Epithelial cell of proximal tubule (primary cell): ENCODE data around the gene HAS3. TPM values are rescaled to one million over a fixed set of nuclear protein-coding genes. Genes with fewer than 3 reads are reported as not detected.
A peak's percentile ranks its signal among the peaks of the same experiment; 100 is the strongest.

ENCODE experiments used
- DNase-seq: peaks from one replicate; pipeline ENCODE4 v3.0.0-alpha.2; 2011; ENCODE audit warnings: low read depth
- H3K4me3 ChIP-seq: 2 replicates; pipeline ENCODE4 v1.5.1; 2011; ENCODE audit warnings: low read depth, mild to moderate bottlenecking, low read length
- total RNA-seq: library from RNA; depleted of rRNA; stranded (reverse); fragments of >200 nt; gene quantifications from 2 replicates; pipeline ENCODE4 v1.2.3, GENCODE V29; 2015
- TF ChIP-seq, protein P1 (sequence below): conservative IDR thresholded peaks from 2 replicates; pipeline ENCODE4 v1.5.1; 2012; ENCODE audit warnings: low read depth, mild to moderate bottlenecking, low read length

The HAS3 gene
- total RNA-seq, 1 donor from 2014 or later: 14.0 TPM

DNA sequence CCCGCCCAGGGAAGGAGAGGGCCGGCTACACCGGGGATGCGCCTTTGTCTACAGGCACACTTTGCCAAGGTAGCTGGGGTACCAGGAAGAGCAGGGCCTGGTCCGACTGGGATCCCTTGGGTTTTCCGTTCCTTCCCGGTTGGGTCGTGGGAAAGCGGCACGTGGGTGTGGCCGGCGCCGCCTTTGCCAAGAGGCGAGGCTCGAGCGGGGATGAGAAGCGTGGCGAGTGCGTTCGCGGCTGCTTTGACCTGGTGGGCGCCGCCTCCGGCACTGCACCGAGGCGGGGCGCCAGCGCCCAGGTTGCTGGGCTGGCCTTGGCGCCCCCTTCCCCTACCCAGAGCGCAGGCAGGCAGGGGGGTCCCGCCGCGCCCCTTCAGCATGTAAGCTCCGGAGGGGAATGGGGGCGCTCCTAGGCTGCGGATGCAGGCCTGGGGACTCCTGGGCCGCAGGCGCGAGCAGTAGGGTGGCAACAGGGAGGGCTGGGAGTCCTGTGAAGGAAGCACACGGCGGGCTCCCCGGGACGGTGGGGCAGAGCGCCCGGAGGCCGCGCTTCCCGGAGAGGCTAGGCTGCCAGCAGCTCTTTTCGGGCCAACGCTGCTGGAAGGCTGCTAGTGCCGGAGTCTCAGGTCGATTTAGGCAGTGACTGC is 2.0 kb downstream of the HAS3 start:
- no peak for DNase-seq
- peak overlapping the region; percentile 88 for H3K4me3 ChIP-seq

DNA sequence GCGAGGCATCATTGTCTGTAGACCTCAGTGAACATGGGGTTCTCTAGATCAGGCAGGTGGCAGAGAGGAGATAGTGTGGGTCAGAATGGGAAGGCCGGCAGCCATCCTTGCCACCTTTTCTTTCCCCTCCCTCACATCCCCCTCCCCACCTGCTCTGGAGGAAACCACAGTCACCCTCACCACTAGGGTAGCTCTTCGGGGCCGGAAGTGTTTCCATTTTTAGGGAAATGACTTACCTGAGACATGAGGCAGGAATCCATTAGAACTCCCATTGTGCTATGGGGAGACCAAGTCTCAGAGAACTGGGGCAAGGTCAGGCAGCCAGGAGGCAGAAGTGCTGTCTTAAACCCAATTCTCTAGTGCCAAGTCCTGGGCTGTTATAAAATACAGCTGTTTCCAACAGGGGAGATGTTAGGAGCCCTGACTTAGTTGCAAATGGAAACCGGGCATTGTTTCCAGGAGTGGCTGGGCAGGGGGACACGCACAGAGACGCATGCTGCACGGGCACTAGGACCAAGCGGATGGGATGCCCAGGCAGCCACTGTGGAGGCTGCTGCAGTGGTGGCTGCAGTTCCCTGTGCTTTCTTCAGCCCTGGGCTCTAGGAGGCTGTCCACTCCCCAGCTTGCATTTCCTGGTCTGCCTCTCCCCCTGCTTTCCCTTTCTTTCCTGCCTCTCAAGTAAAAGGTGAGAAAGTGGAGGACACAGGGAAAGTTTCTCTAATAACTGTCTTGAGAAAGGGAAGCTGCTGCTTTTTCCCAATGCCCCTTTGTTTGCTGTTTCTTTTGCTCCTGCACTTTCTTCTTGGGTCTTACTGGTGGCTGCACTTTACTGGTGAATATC is 2.8 kb downstream of the HAS3 start:
- peak overlapping the region; percentile 88 for H3K4me3 ChIP-seq

More for the DNA sequence above, 2.0 kb downstream of the HAS3 start:
- TF ChIP-seq, protein P1, sequence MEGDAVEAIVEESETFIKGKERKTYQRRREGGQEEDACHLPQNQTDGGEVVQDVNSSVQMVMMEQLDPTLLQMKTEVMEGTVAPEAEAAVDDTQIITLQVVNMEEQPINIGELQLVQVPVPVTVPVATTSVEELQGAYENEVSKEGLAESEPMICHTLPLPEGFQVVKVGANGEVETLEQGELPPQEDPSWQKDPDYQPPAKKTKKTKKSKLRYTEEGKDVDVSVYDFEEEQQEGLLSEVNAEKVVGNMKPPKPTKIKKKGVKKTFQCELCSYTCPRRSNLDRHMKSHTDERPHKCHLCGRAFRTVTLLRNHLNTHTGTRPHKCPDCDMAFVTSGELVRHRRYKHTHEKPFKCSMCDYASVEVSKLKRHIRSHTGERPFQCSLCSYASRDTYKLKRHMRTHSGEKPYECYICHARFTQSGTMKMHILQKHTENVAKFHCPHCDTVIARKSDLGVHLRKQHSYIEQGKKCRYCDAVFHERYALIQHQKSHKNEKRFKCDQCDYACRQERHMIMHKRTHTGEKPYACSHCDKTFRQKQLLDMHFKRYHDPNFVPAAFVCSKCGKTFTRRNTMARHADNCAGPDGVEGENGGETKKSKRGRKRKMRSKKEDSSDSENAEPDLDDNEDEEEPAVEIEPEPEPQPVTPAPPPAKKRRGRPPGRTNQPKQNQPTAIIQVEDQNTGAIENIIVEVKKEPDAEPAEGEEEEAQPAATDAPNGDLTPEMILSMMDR: no peak

DNA sequence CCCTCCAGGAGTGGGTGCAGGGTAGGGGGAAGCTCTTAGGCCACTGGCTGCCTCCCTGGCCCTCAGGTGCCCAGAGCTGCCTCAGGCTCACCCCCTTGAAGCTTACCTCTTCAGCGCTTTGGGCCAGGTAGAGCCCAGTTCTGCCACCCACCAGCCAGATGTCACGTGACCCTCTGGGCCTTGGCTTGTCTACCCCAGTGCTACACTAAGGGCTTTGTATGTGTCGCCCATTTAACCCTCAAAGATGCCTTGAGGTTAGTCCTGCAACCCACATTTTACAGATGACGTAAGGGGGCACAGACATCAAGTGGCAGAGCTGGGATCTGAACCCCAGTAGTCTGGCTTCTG is 3.4 kb downstream of the HAS3 start:
- no peak overlapping the region for H3K4me3 ChIP-seq
- DNase-seq: no peak
- TF ChIP-seq, protein P1: no peak

More for the DNA sequence above, 2.8 kb downstream of the HAS3 start:
- no peak for DNase-seq
- TF ChIP-seq, protein P1: no peak

DNA sequence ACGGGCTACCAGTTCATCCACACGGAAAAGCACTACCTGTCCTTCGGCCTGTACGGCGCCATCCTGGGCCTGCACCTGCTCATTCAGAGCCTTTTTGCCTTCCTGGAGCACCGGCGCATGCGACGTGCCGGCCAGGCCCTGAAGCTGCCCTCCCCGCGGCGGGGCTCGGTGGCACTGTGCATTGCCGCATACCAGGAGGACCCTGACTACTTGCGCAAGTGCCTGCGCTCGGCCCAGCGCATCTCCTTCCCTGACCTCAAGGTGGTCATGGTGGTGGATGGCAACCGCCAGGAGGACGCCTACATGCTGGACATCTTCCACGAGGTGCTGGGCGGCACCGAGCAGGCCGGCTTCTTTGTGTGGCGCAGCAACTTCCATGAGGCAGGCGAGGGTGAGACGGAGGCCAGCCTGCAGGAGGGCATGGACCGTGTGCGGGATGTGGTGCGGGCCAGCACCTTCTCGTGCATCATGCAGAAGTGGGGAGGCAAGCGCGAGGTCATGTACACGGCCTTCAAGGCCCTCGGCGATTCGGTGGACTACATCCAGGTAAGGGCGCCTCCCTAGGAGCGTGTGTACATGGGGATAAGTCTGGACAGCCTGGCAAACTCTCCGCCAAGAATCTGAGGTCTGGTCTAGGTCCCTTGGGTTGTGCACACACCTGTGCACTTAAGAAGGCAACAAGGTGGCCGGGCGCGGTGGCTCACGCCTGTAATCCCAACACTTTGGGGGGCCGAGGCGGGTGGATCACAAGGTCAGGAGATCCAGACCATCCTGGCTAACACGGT is 4.2 kb downstream of the HAS3 start:
- no peak overlapping the region for H3K4me3 ChIP-seq
- no peak for DNase-seq
- TF ChIP-seq, protein P1: no peak

DNA sequence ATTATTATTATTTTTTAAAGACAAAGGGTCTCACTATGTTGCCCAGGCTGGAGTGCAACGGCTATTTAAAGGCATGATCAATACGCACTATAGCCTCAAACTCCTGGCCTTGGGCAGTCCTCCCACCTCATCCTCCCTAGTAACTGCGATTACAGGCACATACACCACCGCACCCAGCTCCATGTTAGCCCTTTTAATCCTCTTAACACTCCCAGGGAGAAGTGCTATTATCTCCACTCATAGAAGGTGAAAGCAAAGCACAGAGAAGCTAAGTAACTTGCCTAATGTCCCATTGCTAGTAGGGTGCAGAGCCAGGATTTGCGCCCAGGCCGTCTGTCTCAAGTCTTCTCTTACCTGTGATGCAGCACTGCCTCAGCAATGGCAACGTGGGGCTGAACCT is 5.0 kb downstream of the HAS3 start:
- no peak overlapping the region for H3K4me3 ChIP-seq
- TF ChIP-seq, protein P1: no peak
- DNase-seq: no peak

DNA sequence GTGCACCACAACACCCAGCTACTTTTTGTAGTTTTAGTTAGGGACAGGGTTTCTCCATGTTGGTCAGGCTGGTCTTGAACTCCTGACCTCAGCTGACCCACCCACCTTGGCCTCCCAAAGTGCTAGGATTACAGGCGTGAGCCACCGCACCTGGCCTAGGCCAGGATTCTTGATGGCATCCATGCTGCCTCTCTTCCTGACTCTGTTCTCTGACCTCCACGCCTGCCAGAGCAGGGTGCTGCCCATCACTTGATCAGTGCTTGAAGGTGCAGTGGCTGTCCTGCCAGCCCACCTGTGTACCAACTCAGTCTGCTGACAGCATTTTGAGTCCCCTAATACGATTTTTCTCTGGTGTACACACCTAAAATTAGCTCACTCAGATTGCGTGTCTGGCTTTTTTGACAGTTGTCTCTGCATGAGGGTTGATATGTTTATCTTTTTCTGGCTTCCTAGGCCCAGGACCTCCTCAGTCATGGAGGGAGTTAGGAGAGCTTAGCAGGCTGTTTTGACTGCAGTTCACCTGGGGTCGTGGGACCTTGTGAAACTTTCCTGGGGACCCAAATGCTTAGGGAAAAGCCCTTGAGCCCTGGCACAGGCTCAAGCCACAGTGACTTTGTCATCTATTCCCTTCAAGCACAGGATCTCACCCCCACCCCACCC is 5.9 kb downstream of the HAS3 start:
- no peak for DNase-seq
- no peak overlapping the region for H3K4me3 ChIP-seq
- TF ChIP-seq, protein P1: no peak
